Activated T-cell treated with anti-CD3 and anti-CD28 coated beads, Interleukin-2, amount 50 U/mL, for 48 hours (primary cell): ENCODE results near the gene CIRBP.
"Not testable (repeated sequence)": the region's sequence is repeated elsewhere in the genome, so short reads cannot be mapped to it uniquely, and the experiment has no call there.

ENCODE experiments used
- DNase-seq, 2 experiments: peaks; one replicate each; pipeline ENCODE4 v3.0.0-alpha.2; 2020

CIRBP gene

DNA sequence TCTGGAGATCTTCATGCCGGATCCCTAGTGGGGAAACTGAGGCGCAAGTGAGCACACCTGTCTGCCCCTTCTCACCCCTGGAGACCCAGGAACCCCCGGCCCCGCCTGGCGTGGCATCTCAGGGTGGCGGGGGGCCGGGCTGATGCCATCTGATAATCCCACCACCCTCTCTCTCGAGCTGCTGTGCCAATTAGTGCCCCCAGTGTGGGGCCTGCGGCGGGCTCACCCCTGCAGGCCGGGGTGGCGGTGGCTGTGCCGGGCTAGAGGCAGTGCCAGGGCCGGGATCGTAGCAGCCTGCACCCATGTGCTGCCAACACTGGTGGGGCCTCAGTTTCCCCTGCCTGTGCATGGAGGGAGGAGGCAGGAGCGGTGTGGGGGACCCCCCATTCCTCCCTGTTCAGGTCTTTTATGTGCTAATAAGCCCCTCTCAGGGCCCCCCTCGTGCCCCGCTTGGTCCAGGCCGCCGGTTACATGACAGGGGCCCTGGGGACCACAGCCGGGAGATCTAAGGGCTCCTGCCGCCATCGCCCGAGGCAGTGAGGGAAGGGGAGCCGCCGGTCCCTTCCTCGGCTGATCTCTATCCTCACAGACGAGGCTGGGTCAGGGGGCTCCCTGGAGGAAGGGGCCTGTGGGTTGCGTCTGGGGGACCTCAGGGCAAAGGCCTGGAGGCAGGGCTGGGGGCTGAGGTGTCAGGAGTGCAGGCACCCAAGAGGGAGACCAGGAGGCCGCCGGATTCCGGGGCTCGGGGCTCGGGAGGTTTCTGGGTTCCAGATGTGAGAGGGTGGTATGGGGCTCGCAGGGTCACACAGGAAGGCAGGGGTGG lies 24.9 kb downstream of the CIRBP start:
- no peak for DNase-seq

DNA sequence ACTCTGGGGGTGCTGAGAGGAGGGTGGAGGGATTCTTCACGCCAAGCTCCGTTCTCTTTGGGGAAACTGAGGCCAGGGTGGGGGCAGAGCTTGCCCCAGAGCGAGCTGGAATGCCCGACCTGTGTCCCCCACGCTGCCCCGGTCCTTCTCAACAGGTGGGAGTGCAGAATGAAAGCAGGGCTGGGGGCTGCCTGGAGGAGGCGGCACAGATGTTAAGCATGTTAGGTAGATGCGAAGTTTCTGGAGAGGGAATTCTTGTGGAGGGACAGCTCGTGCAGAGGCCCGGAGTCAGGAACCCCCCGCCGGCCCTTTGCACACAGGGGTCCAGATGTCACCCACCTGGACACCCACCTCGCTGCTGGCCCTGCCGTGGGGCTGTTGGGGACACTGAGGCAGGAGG lies 25.6 kb downstream of the CIRBP start:
- DNase-seq = no peak

DNA sequence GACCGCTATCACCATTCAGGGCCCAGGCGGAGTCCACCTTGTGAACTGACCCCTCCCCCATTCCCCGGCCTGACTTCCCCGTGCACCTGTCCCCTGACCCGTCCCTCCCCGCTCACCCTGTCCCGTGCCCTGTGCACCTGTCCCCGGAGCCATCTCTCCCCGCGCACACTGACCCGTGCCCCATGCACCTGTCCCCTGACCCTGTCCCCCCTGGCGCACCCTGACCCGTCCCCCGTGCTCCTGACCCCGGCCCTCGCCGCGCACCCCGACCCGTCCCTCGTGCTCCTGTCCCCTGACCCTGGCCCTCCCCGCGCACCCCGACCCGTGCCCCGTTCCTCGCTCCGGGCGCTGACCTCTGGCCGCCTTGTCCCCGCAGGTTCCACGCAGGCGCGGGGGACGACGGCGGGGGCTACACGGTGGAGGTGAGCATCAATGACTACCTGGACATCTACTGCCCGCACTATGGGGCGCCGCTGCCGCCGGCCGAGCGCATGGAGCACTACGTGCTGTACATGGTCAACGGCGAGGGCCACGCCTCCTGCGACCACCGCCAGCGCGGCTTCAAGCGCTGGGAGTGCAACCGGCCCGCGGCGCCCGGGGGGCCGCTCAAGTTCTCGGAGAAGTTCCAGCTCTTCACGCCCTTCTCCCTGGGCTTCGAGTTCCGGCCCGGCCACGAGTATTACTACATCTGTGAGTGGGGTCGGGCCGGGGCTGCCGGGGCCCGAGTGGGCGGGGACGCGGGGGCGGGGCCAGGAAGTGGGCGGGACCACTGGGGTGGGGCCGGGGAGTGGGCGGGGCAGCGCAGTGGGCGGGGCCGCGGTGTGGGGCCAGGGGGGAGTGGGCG lies 26.3 kb downstream of the CIRBP start:
- peak; percentile 64 to 73 for DNase-seq

DNA sequence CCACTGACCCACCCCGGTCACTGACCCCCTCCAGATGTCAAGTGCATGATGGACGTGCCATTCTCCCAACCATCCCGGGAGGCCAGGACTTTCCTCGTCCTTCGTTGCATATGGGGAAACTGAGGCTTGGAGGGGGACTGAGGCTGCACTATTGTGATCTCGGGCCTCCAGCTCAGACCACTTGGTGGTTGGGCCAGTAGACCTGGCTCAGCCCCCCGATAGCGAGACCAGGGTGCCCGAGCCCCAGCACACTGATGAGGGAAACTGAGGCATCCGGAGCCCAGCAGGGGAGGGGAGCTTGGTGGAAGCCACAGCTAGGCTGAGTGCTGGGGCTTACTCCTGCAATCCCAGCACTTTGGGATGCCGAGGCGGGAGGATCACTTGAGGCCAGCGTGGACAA lies 26.9 kb downstream of the CIRBP start:
- DNase-seq = no peak

DNA sequence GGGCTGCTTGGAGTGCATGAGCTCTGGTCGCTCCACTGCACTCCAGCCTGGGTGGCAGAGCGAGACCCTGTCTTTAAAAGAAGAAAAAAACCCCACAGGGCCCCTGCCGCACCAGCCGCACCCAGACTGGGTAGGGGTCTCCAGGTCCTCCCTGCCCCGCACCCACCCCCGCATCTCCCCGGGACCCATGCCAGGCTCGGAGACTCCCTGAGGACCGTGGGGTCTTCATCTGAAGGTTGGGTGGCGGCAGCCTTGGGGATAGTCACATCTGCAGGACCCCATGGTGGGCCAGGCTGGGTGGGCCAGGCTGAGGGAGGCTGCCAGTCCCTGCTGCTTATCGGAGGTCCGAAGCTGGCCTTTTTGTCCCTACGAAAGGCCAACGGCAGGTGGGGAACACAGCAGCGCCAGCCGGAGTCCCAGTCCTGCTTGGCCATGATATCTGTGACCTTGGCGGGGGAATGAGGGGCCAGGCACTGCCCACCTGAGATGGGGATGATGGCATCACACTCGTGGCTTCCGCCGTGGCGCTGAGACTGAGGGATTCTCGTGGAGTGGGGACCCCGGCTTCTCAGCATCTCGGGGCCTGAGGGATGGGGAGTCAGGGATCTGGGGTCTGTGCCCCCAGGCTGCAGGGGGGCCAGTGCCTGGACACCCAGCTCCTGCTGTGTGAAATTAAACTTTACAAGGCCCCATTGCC lies 27.6 kb downstream of the CIRBP start:
- no peak for DNase-seq

DNA sequence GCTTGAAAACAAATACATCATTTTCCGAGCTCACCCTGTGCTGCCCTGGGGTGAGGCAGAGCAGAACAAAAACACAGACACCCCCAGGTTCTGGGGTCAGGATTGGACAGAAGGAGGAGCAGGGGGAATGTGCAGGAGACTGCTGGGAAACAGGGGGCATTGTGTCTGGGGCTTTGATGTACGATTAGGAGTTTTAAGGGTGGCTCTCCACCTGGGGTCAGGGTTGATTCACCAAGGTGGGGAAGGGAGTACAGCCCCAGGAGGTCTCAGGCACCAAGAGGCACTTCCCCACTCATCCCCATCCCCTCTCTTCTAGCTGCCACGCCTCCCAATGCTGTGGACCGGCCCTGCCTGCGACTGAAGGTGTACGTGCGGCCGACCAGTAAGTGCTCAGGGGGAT lies 29.1 kb downstream of the CIRBP start:
- DNase-seq = no peak

DNA sequence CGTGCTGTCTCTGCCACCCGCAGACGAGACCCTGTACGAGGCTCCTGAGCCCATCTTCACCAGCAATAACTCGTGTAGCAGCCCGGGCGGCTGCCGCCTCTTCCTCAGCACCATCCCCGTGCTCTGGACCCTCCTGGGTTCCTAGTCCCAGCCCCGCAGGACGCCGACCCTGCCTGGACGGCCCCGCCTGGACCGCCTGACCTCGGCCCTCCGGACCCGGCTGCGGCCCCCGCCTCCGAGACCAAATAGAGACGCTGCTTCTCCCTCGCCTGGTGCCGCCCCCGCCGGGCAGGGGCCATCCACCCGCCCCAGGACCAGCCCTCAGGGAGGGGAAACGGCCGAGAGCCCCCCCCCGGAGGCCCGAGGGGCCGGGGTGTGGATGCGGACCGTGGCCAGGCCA lies 30.7 kb downstream of the CIRBP start:
- DNase-seq = no peak

DNA sequence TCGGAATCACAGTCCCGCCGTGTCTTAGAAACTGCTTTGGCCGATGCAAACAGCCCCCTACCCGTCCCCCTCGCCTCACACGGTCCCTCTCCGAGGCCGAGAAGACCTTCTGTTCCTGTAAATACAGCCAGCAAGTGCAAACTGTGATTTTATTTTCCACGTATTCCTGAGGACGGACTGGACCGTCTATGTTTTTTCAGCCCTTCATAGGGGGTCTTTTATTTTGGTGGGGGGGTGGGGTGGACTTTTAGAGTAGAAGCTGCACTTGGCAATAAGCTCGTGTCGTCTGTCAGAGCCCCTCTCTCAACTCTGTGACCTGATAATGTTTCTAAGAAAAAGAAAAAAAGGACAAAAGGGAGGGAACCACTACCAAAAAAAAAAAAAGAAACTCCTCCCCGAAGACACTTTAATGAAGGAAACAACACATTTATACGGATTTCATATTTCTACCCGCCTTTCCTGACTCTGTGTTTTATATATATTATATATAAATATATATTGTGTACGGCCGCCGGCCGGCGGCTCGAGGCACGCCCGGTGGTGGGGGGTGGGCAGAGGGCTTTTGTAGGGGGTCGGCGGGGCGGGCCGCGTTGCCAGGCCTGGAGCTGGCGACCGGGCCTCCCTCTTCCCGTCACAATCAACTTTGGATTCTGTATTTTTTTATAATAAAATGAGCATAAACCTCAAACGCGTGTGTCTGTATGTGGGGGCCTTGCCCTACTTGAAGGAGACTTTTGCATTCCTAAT lies 31.8 kb downstream of the CIRBP start:
- no peak for DNase-seq

DNA sequence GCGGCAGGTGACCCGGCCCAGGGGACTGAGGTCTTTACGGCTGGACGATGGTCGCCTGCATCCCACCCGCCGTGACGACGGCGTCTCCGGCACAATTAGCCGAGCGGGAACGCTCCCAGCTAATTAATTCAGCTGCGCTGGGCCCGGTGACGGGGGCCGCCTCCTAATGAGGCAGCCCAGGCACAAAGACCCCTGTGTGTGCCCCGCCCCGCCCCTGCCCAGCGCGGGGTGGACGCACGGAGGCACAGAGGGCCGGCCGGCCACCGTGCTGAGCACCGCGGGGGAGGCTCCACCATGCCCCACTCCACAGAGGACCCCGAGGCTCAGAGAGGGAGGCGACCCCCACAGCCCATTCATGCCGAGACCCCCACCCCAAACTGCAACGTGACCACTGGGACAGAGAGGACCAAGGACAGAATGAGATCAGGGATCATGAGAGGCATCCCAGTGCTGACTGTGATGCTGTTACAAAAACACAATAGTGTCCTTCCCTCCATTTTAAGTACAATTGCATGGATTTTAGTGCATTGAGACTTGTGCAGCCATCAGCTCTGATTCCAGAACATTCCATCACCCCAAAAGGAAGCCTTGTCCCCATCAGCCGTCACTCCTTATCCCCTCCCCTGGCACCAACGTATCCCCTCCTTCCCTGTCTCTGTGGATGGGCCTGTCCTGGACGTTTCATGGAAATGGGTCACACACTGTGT lies 33.6 kb downstream of the CIRBP start:
- DNase-seq = no peak

DNA sequence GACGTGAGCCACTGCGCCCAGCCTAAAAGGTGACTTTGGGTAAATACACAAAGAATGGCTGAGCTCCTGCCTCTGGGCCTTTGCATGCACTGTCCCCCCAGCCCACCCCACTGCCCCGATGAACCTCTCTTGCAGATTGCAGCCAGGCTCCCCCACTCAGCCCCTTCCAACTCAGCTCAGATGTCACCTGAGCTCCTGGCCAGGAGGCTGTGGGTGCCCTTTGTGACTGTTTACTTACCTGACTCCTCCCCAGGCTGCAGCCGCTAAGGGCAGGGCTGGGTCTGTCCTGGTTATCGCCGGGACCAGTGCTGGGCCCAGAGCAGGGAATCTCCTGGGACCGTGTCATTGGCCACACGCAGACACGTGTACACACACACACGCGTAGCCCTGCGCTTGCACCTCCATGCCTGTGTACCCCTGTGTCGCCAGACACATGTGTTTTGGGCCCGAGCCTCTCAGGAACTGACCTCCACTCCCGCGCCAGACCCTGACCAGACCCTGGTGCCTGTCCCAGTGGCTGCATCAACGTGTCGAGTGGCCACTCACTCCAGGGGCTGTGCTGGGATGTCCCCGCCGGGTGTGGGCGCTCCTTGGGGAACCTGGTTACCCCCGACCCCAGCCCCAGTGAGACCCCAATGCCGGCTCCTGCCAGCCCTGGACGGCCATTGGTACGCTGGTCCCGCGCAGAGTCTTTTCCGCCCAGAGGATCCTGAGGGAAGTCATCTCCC lies 35.2 kb downstream of the CIRBP start:
- no peak for DNase-seq

DNA sequence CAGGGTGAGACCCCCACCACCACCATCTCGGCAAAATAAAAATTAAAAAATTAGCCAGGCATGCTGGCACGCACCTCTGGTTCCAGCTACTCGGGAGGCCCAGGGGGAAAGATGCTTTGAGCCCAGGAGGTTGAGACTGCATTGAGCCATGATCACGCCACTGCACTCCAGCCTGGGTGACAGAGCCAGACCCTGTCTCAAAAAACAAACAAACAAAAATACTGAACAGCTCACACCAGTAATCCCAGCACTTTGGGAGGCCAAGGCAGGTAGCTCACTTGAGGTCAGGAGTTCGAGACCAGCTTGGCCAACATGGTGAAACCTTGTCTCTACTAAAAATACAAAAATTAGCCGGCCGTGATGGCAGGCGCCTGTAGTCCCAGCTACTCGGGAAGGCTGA lies 36.2 kb downstream of the CIRBP start:
- not testable (repeated sequence) for DNase-seq

DNA sequence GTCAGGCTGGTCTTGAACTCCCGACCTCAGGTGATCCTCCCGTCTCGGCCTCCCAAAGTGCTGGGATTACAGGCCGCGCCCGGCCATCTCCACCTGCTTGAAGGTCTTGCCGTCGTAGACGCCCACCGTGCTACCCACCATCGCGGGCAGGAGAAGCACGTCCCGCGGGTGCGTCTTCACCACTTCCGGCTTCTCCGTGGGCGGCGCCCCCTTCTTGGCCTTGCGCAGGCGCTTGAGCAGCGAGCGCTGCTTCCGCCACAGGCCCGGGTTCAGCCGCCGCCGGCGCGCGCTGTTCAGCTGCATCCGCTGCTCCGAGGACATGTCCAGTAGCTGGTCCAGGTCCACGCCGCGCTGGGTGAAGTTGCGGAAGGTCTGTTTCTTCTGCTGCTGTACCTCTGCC lies 38.2 kb downstream of the CIRBP start:
- no peak for DNase-seq

DNA sequence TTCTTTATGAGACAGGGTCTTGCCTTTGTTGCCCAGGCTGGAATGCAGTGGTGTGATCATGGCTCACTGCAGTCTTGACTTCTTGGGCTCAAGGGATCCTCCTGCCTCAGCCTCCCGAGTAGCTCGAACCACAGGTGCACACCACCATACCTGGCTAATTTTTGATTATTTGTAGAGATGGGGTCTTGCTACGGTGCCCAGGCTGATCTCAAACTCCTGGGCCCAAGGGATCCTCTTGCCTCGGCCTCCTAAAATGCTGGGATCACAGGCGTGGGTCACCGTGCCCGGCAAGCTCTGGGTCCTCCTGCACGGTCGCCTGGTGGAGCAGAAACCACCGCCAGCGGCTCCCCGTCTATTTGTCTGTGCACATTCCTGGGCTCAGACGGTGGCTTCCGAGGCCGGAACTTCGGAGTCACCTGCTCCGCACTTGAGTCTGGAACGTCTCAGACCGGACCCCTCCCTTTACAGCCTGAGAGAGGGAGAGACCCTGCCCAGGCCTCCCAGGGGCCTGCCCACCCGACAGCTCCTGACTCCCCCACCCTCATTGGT lies 38.7 kb downstream of the CIRBP start:
- no peak for DNase-seq

DNA sequence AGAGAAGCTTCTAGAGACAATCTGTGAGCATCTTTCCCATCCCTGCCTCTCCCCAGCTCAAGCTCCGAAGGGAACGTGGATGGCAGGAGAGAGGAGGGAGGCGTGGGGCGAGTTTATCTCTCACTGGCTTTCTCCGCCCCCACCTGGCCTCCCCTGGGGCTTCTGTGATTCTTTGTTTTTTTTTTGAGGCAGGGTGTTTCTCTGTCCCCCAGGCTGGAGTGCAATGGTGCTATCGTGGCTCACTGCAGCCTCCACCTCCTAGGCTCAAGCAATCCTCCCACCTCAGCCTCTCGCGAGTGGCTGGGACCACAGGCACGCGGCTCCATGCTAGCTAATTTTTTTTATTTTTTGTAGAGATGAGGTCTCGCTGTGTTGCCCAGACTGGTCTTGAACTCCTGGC lies 39.6 kb downstream of the CIRBP start:
- DNase-seq = no peak

DNA sequence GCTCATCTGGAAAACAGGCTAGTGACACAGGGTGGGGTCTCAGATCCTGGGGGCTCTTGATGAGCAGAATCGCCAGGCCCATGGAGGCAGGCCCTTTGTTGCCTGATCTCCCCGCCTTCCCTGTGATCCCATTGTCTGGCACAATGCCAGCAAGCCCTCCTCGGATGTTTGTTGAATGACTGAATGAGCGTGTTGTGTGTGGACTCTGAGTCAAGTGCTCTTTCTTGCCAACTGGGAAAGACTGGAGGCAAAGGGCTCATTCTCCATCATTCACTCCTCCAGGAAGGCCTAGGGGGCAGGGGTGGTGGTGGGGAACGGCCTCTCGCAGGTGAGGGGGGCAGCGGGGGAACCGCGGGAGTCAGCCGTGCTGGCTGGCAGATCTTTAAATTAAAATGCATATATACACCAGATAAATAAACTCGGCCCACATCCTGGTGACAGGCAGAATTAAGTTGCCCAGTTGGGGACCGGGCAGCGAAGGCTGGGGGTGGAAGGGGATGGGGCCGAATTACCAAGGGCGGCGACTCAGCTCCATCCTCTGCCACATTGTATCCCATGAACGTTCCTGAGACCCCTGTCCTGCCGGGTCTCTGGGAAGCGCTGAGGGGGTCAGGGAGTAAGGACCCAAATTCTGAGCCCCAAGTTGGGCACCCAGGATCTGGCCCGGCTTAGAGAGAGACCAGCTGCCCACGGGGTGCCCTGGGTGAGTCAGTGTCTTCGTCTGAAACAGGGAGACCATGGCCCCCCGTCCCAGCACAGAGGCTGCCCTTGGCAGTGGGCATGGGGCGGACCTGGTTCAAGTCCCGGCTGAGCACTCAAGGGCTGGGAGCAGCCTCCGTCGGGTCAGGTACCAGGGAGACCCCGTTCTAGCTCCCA lies 41.1 kb downstream of the CIRBP start:
- no peak for DNase-seq

DNA sequence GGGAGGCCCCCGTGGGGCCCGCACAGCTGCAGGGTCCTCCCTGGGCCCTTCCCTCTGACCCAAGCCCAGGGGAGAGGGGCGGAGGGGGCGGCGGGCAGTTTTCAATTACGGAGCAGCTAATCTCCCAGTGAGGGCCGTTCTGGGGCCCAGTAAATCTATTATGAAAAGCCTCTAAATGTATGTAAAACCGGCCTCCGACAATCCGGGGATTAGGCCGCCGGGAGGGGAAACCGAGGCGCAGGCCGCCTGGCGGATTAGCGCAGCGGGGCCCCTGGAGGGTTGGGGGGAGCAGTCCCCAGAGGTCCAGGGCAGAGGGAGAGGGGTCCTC lies 41.7 kb downstream of the CIRBP start:
- no peak for DNase-seq

DNA sequence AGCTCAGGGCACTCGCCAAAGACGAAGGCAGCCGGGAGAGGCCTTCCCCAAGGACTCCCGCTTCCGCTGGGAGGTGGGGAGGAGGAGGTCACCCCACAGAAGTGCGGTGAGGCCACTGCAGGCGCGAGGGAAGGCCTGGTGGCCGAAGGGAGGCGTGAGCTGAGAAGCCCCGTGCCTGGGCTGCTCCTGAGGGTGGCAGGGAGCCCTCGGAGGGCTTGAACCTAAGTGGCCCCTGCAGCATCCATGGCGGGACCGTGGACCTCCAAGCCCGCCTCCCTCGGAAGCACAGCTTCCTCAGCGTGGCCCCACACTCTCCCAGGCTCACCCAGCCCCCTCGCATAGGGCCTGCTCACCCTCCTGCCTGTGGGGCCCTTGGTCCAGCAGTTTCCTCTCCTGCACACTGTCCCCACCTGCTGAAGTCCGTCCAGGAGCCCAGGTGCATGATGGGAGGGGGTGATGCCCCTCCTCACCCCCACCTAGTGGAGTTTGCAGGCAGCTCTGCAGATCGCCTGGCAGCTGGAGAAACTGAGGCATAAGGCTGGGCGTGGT lies 42.5 kb downstream of the CIRBP start:
- DNase-seq = no peak

DNA sequence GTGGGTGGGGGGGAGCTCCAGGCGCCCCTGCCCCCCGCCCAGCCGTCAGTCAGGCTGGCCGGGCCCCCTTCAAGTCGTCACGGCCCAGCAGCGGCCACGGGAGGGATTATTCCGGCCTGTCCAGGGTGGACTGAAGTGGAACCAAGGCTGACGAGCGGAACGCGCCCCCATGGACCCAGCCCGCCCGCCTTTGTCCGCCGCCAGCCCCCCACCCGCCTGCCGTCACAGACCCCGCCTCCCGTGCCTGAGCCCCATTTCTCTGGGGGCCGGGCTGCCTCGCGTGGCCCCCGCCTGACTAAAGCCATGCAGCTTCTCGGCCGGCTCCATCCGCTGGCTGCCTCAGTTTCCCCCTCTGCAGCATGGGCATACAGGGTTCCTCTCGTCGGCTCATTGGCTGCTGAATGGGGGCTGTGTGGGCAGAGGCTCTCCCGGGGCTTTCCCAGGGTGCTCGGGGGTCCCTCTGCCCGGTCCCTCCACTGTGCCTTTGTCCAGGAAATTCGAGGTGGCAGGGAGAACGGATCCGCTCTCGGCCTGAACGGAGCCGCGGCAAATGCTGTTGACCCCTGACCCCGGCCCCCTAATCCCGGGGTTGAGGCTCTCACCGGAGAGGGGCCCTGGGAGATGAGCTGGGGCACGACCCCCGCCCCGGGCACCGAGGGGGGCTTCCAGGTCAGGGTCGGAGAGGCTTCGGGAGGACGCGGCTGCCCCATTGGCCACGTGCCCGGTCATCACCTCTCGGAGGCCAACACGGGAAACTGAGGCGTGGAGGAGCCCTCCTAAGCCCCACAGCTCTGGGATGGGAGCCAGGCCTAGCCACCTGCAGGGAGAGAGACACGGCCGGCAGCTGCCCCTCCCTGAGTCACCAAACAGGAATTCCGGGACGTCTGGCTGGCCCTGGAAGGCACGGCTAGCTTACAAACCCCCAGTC lies 43.9 kb downstream of the CIRBP start:
- no peak for DNase-seq
